GM23248 (cell line): Measurements from ENCODE around the gene SRY.

Experiments
- EZH2 ChIP-seq: fragments of 200-600 bp; sonication (generic); IDR thresholded peaks from 2 replicates; pipeline ENCODE4 v1.6.1; 2018; ENCODE audit warnings: antibody characterized with exemption, mild to moderate bottlenecking; ENCODE audit not compliant: insufficient read depth, poor library complexity, severe bottlenecking
- EZH2phosphoT487 ChIP-seq: fragments of 200-600 bp; sonication (generic); IDR thresholded peaks from 2 replicates; pipeline ENCODE4 v1.6.1; 2018; ENCODE audit warnings: antibody characterized with exemption, moderate library complexity, mild to moderate bottlenecking, low read depth; ENCODE audit not compliant: insufficient read depth

DNA sequence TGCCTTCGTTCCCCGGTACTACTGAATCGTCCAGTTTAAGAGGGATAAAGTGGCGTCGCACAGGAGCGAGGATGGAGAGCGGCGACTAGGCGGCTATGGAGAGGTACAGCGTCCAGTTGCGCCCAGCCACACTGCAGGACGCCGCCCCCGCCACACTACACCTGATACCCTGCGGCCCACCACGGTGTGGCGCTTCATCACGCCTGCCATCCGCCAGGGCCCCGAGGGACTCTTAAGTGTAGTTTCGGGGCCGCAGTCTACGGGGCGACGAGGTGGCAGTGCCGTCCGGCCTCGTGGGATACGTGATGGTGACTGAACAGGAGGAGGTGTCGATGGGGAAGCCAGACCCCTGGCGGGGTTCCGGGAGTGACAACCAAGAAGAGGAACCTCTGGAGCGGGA lies 2.3 kb upstream of the SRY start:
- TF ChIP-seq EZH2 (no peak), EZH2phosphoT487 (no peak)
